PFSK-1 (cell line): Measurements from ENCODE around the gene CABLES1.

ENCODE experiments used
- REST ChIP-seq, 2 experiments: IDR thresholded peaks; 2 replicates each; pipeline versions ENCODE4 v1.6.1 to v1.8.0; 2011 to 2012; ENCODE audit warnings: low read depth in 2 of 2, low read length in 2 of 2, control low read depth in 1 of 2, inconsistent platforms in 1 of 2, mild to moderate bottlenecking in 1 of 2, moderate library complexity in 1 of 2; ENCODE audit not compliant: insufficient read depth in 1 of 2
- TAF1 ChIP-seq: IDR thresholded peaks from 2 replicates; pipeline ENCODE4 v1.6.1; 2012; ENCODE audit warnings: low read length, control low read depth, borderline replicate concordance; ENCODE audit not compliant: insufficient read depth

- TF ChIP-seq TAF1, result no peak
- TF ChIP-seq REST (IDR thresholded peaks at IDR 0.05; ENCODE audit: insufficient read depth in 1 of 2, low read depth in 2 of 2, low read length in 2 of 2), result no peak
These were observed 102.9 kb downstream of the CABLES1 start for GRCh38 chr18:23238152-23238531.
